ENCODE measurements around the gene ABCA3. TPM values are rescaled to one million over a fixed set of nuclear protein-coding genes. Genes with fewer than 3 reads are reported as not detected.

Gene ABCA3
- total RNA-seq, 1 donor from 2014 or later = 25.9 TPM

DNA sequence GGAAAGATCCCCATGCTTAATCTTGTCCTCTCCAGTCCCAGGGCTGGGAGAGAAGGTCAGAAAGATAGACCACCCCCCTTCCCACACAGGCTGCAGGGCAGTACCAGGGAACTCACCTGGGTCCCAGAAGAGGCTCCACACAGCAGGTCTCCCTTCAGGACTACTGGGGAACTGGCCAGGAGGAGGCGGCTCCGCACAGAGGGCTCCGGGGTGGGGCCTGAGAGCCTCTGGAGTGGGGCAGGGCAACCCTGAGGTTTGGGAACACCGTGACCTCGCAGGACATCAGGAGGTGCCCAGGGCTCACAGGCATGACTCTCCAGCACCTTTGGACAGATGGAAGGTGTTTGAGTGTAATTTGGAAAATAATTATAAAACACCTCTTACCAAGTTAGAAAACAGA is 11.0 kb downstream of the ABCA3 start:
- Histone ChIP-seq H3K36me3 (peaks cover 21 to 26% of the 10 kb centered on the region in 2 donors), H3K27ac (no peak overlapping the region), H3K9me3 (no peaks in the 10 kb centered on the region), H3K27me3 (no peaks in the 10 kb centered on the region), H3K4me1 (no peaks in the 10 kb centered on the region), H3K4me3 (no peak overlapping the region)
- intact Hi-C loops (cut with DNase I) = no loop called here
- TF ChIP-seq, protein P1, sequence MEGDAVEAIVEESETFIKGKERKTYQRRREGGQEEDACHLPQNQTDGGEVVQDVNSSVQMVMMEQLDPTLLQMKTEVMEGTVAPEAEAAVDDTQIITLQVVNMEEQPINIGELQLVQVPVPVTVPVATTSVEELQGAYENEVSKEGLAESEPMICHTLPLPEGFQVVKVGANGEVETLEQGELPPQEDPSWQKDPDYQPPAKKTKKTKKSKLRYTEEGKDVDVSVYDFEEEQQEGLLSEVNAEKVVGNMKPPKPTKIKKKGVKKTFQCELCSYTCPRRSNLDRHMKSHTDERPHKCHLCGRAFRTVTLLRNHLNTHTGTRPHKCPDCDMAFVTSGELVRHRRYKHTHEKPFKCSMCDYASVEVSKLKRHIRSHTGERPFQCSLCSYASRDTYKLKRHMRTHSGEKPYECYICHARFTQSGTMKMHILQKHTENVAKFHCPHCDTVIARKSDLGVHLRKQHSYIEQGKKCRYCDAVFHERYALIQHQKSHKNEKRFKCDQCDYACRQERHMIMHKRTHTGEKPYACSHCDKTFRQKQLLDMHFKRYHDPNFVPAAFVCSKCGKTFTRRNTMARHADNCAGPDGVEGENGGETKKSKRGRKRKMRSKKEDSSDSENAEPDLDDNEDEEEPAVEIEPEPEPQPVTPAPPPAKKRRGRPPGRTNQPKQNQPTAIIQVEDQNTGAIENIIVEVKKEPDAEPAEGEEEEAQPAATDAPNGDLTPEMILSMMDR (IDR thresholded peaks at IDR 0.05) = no peak
- peak in 1 of 2 donors; percentile 28 for DNase-seq (ENCODE audit: low spot score in 2 of 2)

DNA sequence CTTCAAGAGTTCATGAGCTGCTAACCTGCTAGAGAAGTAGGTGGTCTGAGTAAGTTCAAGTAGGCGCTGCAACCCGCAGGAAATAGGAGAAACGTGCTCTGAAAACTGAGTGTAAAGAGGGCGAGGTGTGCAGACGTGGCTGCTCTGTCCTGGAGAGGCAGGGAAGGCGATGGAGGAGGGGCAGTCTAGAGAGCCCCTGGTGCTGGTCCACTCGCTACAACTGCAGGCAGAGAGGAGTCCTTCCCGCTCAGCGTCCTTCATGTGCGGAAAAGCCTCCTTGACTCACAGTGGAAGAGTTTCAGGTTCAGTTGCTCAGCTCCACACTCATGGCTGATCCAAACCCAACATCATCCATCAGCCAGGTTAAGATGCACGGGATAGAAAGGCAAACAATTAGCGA is 12.1 kb downstream of the ABCA3 start:
- Histone ChIP-seq H3K36me3 (peaks cover 32% of the 10 kb centered on the region in 2 donors), H3K27ac (no peak overlapping the region), H3K4me3 (no peak overlapping the region), H3K9me3 (no peaks in the 10 kb centered on the region), H3K4me1 (no peaks in the 10 kb centered on the region), H3K27me3 (no peaks in the 10 kb centered on the region)
- intact Hi-C loops (cut with DNase I) = no loop called here
- TF ChIP-seq, protein P1 (IDR thresholded peaks at IDR 0.05) = no peak
- peak in 1 of 2 donors; percentile 46 for DNase-seq (ENCODE audit: low spot score in 2 of 2)

DNA sequence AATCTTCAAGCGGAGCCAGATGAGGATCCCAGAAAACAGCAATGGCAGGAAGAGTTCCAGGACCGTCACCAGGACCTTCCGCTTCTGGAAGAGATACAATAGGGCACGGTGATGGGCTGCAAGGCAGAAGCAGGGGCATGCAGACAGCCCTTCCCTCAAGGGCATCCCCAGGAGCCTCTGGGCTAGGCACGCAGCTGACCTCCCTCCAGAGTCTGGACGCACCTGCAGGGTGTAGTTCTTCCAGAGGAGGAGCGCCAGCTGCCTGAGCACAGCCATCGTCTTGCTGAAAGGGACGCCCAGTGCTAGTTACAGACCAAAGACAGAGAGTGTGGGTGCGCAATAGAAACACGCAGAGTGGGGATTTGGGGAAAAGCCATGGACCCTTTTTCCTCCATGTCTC is 14.3 kb downstream of the ABCA3 start:
- intact Hi-C loops (cut with DNase I) = no loop called here
- no peaks in the 10 kb centered on the region for H3K9me3 ChIP-seq
- no peak overlapping the region for H3K27ac ChIP-seq
- DNase-seq (ENCODE audit: low spot score in 2 of 2) = peak in 1 of 2 donors; percentile 31
- H3K27me3 ChIP-seq = no peaks in the 10 kb centered on the region
- H3K36me3 ChIP-seq = peaks cover 39 to 42% of the 10 kb centered on the region in 2 donors
- no peak overlapping the region for H3K4me3 ChIP-seq
- H3K4me1 ChIP-seq = no peaks in the 10 kb centered on the region
- TF ChIP-seq, protein P1 (IDR thresholded peaks at IDR 0.05) = no peak

- intact Hi-C loops (cut with DNase I) = no loop called here
- Histone ChIP-seq H3K27me3 (no peaks in the 10 kb centered on the region), H3K4me3 (no peak overlapping the region), H3K9me3 (no peaks in the 10 kb centered on the region), H3K4me1 (no peaks in the 10 kb centered on the region), H3K27ac (no peak overlapping the region), H3K36me3 (peaks cover 43 to 45% of the 10 kb centered on the region in 2 donors)
- TF ChIP-seq, protein P1 (IDR thresholded peaks at IDR 0.05) = no peak
- DNase-seq (ENCODE audit: low spot score in 2 of 2) = no peak
These were observed 14.7 kb downstream of the ABCA3 start for GRCh38 chr16:2325791-2326190.

GRCh38 chr16:2325181-2325580 is 15.3 kb downstream of the ABCA3 start:
- Histone ChIP-seq H3K27ac (no peak overlapping the region), H3K36me3 (peaks cover 43 to 45% of the 10 kb centered on the region in 2 donors), H3K9me3 (no peaks in the 10 kb centered on the region), H3K4me1 (no peaks in the 10 kb centered on the region), H3K27me3 (no peaks in the 10 kb centered on the region), H3K4me3 (no peak overlapping the region)
- DNase-seq (ENCODE audit: low spot score in 2 of 2) = no peak
- TF ChIP-seq, protein P1 (IDR thresholded peaks at IDR 0.05) = no peak
- intact Hi-C loops (cut with DNase I) = no loop called here

DNA sequence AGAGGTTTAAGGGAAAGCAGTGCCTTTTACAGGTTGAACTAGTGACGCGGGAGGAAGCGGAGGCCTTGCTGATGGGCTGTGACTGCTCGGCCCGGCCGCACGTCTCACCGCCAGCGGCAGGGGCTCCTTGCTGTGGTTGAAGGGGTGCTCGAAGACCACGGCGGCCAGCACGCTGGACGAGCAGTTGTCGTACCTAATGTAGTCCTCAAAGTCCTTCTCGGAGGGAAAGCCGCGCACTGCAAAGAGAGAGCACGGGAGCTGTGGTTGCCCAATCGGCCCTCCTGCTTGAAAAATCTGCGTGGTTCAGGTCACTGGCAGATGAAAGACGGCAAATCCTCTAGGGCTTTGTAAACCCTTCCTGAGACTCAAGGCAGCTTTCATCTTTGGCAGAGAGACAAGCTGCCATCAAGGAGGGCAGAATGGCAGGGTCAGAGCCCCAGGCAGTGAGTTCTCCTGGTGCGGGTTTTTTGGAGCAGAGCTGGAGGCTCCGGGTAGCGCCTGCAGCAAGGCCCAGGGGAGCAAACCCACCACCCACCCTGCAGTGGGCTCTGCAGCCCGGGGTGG is 16.1 kb downstream of the ABCA3 start:
- intact Hi-C loops (cut with DNase I) = no loop called here
- TF ChIP-seq, protein P1 (IDR thresholded peaks at IDR 0.05) = no peak
- Histone ChIP-seq H3K27me3 (no peaks in the 10 kb centered on the region), H3K36me3 (peaks cover 45% of the 10 kb centered on the region in 2 donors), H3K27ac (no peak overlapping the region), H3K4me1 (no peaks in the 10 kb centered on the region), H3K4me3 (no peak overlapping the region), H3K9me3 (no peaks in the 10 kb centered on the region)
- no peak for DNase-seq (ENCODE audit: low spot score in 2 of 2)

All from ascending aorta (tissue), 2 donors.